Stomach (tissue), 9 donors: Measurements from ENCODE around the gene XYLT1. TPM values are rescaled to one million over a fixed set of nuclear protein-coding genes. Genes with fewer than 3 reads are reported as not detected.
A peak's percentile ranks its signal among the peaks of the same experiment; 100 is the strongest.

Experiments used
- DNase-seq, 2 donors: peaks; one replicate each; pipeline versions ENCODE4 v3.0.0 to v3.0.0-alpha.2; 2013 to 2019
- H3K27ac ChIP-seq, 5 donors: fragments of 200-600 bp in 4 of 5; sonication (generic) in 4 of 5; one replicate each; pipeline ENCODE4 v1.5.1; 2013 to 2019; ENCODE audit warnings: mild to moderate bottlenecking in 1 of 5, moderate library complexity in 1 of 5
- H3K27me3 ChIP-seq, 3 donors: fragments of 200-600 bp; sonication (generic); one replicate each; pipeline ENCODE4 v1.5.1; 2017 to 2019; ENCODE audit warnings: mixed run types in 1 of 3
- H3K36me3 ChIP-seq, 4 donors: fragments of 200-600 bp; sonication (generic); 1 replicate in 3 of 4; 2 replicates in 1 of 4; pipeline ENCODE4 v1.5.1; 2016 to 2019
- H3K4me1 ChIP-seq, 4 donors: fragments of 200-600 bp; sonication (generic); one replicate each; pipeline ENCODE4 v1.5.1; 2016 to 2019
- H3K4me3 ChIP-seq, 4 donors: fragments of 200-600 bp; sonication (generic) in 3 of 4; one replicate each; pipeline ENCODE4 v1.5.1; 2016 to 2019; ENCODE audit warnings: mild to moderate bottlenecking in 1 of 4
- H3K9me3 ChIP-seq, 4 donors: fragments of 200-600 bp; sonication (generic); one replicate each; pipeline ENCODE4 v1.5.1; 2016 to 2019
- EP300 ChIP-seq: sonication (generic); formaldehyde crosslinking; IDR thresholded peaks from one replicate; pipeline ENCODE4 v1.6.1; 2017; ENCODE audit warnings: antibody characterized with exemption
- POLR2A ChIP-seq, 4 donors: fragments of 450-650 bp; IDR thresholded peaks; one replicate each; pipeline ENCODE4 v1.6.1; 2016; ENCODE audit warnings: antibody characterized with exemption in 4 of 4, control low read depth in 2 of 4, mild to moderate bottlenecking in 1 of 4, moderate library complexity in 1 of 4
- POLR2AphosphoS5 ChIP-seq, 3 donors: sonication (generic); formaldehyde crosslinking; IDR thresholded peaks; one replicate each; pipeline ENCODE4 v1.6.1; 2016; ENCODE audit warnings: antibody characterized with exemption in 3 of 3
- WGBS, 5 donors: extraction: QIAGEN DNeasy Blood & Tissue Kit in 3 of 5; methylation state at CpG; one replicate each; pipeline versions ENCODE4 v1.1.5 to v1.1.7; 2013 to 2018; 5-methylcytosine and 5-hydroxymethylcytosine counted together
- intact Hi-C: fragments of 100-400 bp; cut with DNase I; formaldehyde crosslinking; loops from one replicate; pipeline ENCODE4 v1.15.1; 2023; ENCODE audit warnings: low total_unique reads
- polyA plus RNA-seq, 3 donors: library from polyadenylated mRNA; stranded (reverse); fragments of 200-250 nt; gene quantifications; one replicate each; pipeline ENCODE4 v1.2.3, GENCODE V29; 2013
- total RNA-seq, 5 donors: library from RNA; depleted of rRNA; stranded (reverse); fragments of >200 nt; gene quantifications; one replicate each; pipeline versions ENCODE4 v1.1.0 to v1.2.3, GENCODE V29; 2014 to 2016
- TF ChIP-seq, protein P1 (sequence below), 7 experiments: fragments of 450-650 bp in 4 of 7; fragments of 200-600 bp in 3 of 7; sonication (generic) in 3 of 7; IDR thresholded peaks; one replicate each; pipeline ENCODE4 v1.5.1; 2016 to 2019; ENCODE audit warnings: antibody characterized with exemption in 7 of 7, control low read depth in 2 of 7, mild to moderate bottlenecking in 1 of 7
- donor health status: healthy with polysubstance abuse.
- donor health status: Bipolar disorder and iron deficiency.
- donor health status: healthy.

Gene XYLT1
- total and polyA plus RNA-seq, 8 donors = 0.87 to 59.5 (median 9.5) TPM

DNA sequence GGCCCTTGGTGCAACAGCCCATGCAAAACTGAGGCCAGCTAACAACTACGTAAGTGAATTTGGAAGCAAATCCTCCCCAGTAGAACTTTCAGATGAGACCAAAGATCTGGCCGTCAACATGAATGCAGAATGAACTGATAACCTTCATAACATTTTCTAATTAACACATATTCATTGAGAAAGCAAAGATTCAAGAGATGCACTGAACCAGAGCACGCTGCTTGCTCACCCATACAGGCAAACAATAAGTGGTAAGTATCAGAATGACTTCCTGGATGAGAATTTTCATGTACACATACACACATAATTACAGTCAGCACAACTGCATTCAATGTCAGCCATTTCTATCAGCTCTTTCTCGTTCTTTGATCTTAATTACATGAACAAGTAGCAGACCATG lies 30.6 kb downstream of the XYLT1 start:
- Histone ChIP-seq H3K36me3 (peaks cover 0 to 1% (median 0%) of the 10 kb centered on the region in 4 donors), H3K4me3 (no peak overlapping the region), H3K27ac (no peak overlapping the region), H3K4me1 (peaks cover 0 to 23% (median 14%) of the 10 kb centered on the region in 4 donors), H3K27me3 (no peaks in the 10 kb centered on the region), H3K9me3 (peaks cover 0 to 4% (median 0%) of the 10 kb centered on the region in 4 donors)
- TF ChIP-seq EP300 (no peak), POLR2AphosphoS5 (IDR thresholded peaks at IDR 0.05) (no peak), POLR2A (IDR thresholded peaks at IDR 0.05) (no peak)
- TF ChIP-seq, protein P1, sequence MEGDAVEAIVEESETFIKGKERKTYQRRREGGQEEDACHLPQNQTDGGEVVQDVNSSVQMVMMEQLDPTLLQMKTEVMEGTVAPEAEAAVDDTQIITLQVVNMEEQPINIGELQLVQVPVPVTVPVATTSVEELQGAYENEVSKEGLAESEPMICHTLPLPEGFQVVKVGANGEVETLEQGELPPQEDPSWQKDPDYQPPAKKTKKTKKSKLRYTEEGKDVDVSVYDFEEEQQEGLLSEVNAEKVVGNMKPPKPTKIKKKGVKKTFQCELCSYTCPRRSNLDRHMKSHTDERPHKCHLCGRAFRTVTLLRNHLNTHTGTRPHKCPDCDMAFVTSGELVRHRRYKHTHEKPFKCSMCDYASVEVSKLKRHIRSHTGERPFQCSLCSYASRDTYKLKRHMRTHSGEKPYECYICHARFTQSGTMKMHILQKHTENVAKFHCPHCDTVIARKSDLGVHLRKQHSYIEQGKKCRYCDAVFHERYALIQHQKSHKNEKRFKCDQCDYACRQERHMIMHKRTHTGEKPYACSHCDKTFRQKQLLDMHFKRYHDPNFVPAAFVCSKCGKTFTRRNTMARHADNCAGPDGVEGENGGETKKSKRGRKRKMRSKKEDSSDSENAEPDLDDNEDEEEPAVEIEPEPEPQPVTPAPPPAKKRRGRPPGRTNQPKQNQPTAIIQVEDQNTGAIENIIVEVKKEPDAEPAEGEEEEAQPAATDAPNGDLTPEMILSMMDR (IDR thresholded peaks at IDR 0.05) = no peak
- no peak for DNase-seq
- 84 to 99% (median 93%) methylated on average over 4 of the region's 4 CpGs for WGBS, 5 donors
- intact Hi-C loops = no loop called here

DNA sequence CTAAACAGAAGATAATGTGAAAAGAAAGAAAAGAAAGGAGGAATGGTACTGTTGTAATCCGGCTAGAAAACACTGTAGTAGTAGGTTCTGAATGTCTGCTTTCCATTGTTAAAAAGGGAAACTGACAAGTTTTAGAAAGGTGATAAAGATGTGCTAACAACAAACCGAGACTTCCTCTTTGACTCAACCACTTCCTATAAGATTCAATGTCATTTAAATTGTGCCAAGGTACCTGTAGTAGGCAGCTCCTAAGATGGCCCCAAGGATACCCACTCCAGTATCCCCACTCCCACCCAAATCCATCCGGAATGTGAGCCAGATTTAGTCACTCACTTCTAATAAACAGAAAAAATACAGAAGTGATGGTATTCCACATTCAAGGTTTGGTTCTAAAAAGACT lies 31.2 kb downstream of the XYLT1 start:
- intact Hi-C loops = no loop called here
- Histone ChIP-seq H3K4me1 (peaks cover 0 to 23% (median 14%) of the 10 kb centered on the region in 4 donors), H3K36me3 (no peaks in the 10 kb centered on the region), H3K27ac (no peak overlapping the region), H3K4me3 (no peak overlapping the region), H3K9me3 (peaks cover 0 to 4% (median 0%) of the 10 kb centered on the region in 4 donors), H3K27me3 (no peaks in the 10 kb centered on the region)
- 74 to 76% (median 75%) methylated on average over 3 of the region's 3 CpGs for WGBS, 5 donors
- no peak for DNase-seq
- TF ChIP-seq EP300 (no peak), POLR2AphosphoS5 (IDR thresholded peaks at IDR 0.05) (no peak), POLR2A (IDR thresholded peaks at IDR 0.05) (no peak)
- TF ChIP-seq, protein P1 (IDR thresholded peaks at IDR 0.05) = no peak

GRCh38 chr16:17437981-17438380 lies 32.8 kb downstream of the XYLT1 start:
- H3K4me1 ChIP-seq = peaks cover 0 to 28% (median 17%) of the 10 kb centered on the region in 4 donors
- no peak overlapping the region for H3K27ac ChIP-seq
- no peak overlapping the region for H3K4me3 ChIP-seq
- no peak for TF ChIP-seq POLR2A (IDR thresholded peaks at IDR 0.05)
- no peak for TF ChIP-seq POLR2AphosphoS5 (IDR thresholded peaks at IDR 0.05)
- TF ChIP-seq, protein P1 (IDR thresholded peaks at IDR 0.05) = no peak
- TF ChIP-seq EP300 = no peak
- WGBS, 5 donors = 78 to 94% (median 88%) methylated on average over 5 of the region's 5 CpGs
- intact Hi-C loops = no loop called here
- no peaks in the 10 kb centered on the region for H3K27me3 ChIP-seq
- DNase-seq = no peak
- H3K9me3 ChIP-seq = peaks cover 0 to 4% (median 0%) of the 10 kb centered on the region in 4 donors
- no peaks in the 10 kb centered on the region for H3K36me3 ChIP-seq

DNA sequence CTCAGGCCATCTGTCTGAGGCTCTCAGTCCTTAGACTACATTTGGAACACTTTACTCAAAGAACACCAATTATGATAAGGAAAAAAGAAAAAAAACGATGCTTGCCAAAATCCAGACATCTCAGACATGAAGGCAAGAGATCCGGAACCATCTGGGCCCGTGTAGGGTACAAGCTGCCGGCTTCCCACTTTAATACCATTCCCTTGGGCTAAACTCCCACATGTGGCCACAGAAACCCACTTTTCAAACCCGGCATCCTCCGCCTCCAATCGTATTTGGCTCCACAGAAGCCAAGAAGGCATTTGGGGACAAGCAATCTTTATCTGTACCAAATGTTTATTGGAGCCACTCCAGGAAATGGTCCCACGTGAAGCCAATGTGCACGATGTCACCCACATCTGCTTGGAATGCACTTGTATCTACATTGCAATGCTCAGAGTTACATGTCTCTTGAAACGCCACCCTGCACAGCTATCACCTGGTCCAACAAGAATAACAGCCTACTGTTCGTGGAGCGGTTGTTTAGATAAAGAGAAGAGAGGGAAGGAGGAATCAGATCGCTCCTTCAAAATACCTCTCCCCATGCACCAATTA lies 33.5 kb downstream of the XYLT1 start:
- Histone ChIP-seq H3K27ac (no peak overlapping the region), H3K4me3 (no peak overlapping the region), H3K27me3 (no peaks in the 10 kb centered on the region), H3K36me3 (no peaks in the 10 kb centered on the region), H3K9me3 (peaks cover 0 to 4% (median 0%) of the 10 kb centered on the region in 4 donors), H3K4me1 (peaks cover 0 to 28% (median 17%) of the 10 kb centered on the region in 4 donors)
- peak in 1 of 2 donors; percentile 20 for DNase-seq
- 43 to 60% (median 49%) methylated on average over 13 of the region's 13 CpGs for WGBS, 5 donors
- TF ChIP-seq, protein P1 (IDR thresholded peaks at IDR 0.05) = no peak
- TF ChIP-seq POLR2A (IDR thresholded peaks at IDR 0.05) (no peak), POLR2AphosphoS5 (IDR thresholded peaks at IDR 0.05) (no peak), EP300 (no peak)
- intact Hi-C loops = no loop called here
